GM15510 (cell line): ENCODE data around the gene PASD1.

ENCODE experiments used
- POLR2A ChIP-seq: IDR thresholded peaks from 3 replicates; pipeline ENCODE4 v1.6.1; 2011; ENCODE audit warnings: borderline replicate concordance; ENCODE audit not compliant: insufficient read length; ENCODE audit errors: extremely low read depth

PASD1 gene

GRCh38 chrX:151563449-151563848, at the start of gene PASD1:
Gene PASD1, plus strand, starts transcription at chrX:151563675. Its CDS starts 37,879 bp downstream, at chrX:151601554.
- TF ChIP-seq POLR2A, result no peak

- TF ChIP-seq POLR2A, result no peak
Observed at GRCh38 chrX:151515237-151515636, 48.2 kb upstream of the PASD1 start.

GRCh38 chrX:151516538-151517187, 46.8 kb upstream of the PASD1 start:
- TF ChIP-seq POLR2A, result no peak

- TF ChIP-seq POLR2A, result no peak
Observed at GRCh38 chrX:151517421-151517820, 46.1 kb upstream of the PASD1 start.

GRCh38 chrX:151523351-151523750, 40.1 kb upstream of the PASD1 start:
- TF ChIP-seq POLR2A, result no peak

- TF ChIP-seq POLR2A, result no peak
Observed at GRCh38 chrX:151536571-151536970, 26.9 kb upstream of the PASD1 start.

GRCh38 chrX:151537572-151537971, 25.9 kb upstream of the PASD1 start:
- TF ChIP-seq POLR2A, result no peak

- no peak for TF ChIP-seq POLR2A
Observed at GRCh38 chrX:151538190-151539122, 25.0 kb upstream of the PASD1 start.

GRCh38 chrX:151543706-151544105, 19.8 kb upstream of the PASD1 start:
- no peak for TF ChIP-seq POLR2A

GRCh38 chrX:151552743-151553142, 10.7 kb upstream of the PASD1 start:
- TF ChIP-seq POLR2A, result no peak

- no peak for TF ChIP-seq POLR2A
Observed at GRCh38 chrX:151564035-151564434, 560 bp downstream of the PASD1 start.

- TF ChIP-seq POLR2A, result no peak
Observed at GRCh38 chrX:151570561-151570960, 7.1 kb downstream of the PASD1 start.

- TF ChIP-seq POLR2A, result no peak
Observed at GRCh38 chrX:151596282-151596681, 32.8 kb downstream of the PASD1 start.

GRCh38 chrX:151604931-151605330, 41.5 kb downstream of the PASD1 start:
- no peak for TF ChIP-seq POLR2A

GRCh38 chrX:151609222-151609621, 45.7 kb downstream of the PASD1 start:
- TF ChIP-seq POLR2A, result no peak

GRCh38 chrX:151621422-151621821, 57.9 kb downstream of the PASD1 start:
- TF ChIP-seq POLR2A, result no peak

- no peak for TF ChIP-seq POLR2A
Observed at GRCh38 chrX:151624677-151625076, 61.2 kb downstream of the PASD1 start.

- TF ChIP-seq POLR2A, result no peak
Observed at GRCh38 chrX:151631822-151632221, 68.3 kb downstream of the PASD1 start.
